ENCODE measurements around the gene ELP4.

GRCh38 chr11:31747581-31747980 lies 238.0 kb downstream of the ELP4 start:
- TF ChIP-seq CTCF (IDR thresholded peaks at IDR 0.05; ENCODE audit: low read length) = no peak
- no peak for TF ChIP-seq EZH2 (IDR thresholded peaks at IDR 0.05; ENCODE audit: borderline replicate concordance, low read length)
